Astrocyte of the spinal cord (primary cell): ENCODE results near the gene CDH15.

Experiments used
- DNase-seq: peaks from one replicate; pipeline ENCODE4 v3.0.0; 2011; ENCODE audit warnings: low read depth, low spot score
- H3K4me3 ChIP-seq: 2 replicates; pipeline ENCODE4 v1.5.1; 2011; ENCODE audit warnings: low read depth, mild to moderate bottlenecking, low read length, moderate library complexity
- in situ Hi-C: cut with HindIII; loops from 2 replicates; pipeline ENCODE4 v1.10.0; 2017; ENCODE audit warnings: low sequenced_read_pairs
- TF ChIP-seq, protein P1 (sequence below): IDR thresholded peaks from 2 replicates; pipeline ENCODE4 v1.5.1; 2012; ENCODE audit warnings: low read depth, mild to moderate bottlenecking, low read length, inconsistent platforms

CDH15 gene, protein sequence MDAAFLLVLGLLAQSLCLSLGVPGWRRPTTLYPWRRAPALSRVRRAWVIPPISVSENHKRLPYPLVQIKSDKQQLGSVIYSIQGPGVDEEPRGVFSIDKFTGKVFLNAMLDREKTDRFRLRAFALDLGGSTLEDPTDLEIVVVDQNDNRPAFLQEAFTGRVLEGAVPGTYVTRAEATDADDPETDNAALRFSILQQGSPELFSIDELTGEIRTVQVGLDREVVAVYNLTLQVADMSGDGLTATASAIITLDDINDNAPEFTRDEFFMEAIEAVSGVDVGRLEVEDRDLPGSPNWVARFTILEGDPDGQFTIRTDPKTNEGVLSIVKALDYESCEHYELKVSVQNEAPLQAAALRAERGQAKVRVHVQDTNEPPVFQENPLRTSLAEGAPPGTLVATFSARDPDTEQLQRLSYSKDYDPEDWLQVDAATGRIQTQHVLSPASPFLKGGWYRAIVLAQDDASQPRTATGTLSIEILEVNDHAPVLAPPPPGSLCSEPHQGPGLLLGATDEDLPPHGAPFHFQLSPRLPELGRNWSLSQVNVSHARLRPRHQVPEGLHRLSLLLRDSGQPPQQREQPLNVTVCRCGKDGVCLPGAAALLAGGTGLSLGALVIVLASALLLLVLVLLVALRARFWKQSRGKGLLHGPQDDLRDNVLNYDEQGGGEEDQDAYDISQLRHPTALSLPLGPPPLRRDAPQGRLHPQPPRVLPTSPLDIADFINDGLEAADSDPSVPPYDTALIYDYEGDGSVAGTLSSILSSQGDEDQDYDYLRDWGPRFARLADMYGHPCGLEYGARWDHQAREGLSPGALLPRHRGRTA

DNA sequence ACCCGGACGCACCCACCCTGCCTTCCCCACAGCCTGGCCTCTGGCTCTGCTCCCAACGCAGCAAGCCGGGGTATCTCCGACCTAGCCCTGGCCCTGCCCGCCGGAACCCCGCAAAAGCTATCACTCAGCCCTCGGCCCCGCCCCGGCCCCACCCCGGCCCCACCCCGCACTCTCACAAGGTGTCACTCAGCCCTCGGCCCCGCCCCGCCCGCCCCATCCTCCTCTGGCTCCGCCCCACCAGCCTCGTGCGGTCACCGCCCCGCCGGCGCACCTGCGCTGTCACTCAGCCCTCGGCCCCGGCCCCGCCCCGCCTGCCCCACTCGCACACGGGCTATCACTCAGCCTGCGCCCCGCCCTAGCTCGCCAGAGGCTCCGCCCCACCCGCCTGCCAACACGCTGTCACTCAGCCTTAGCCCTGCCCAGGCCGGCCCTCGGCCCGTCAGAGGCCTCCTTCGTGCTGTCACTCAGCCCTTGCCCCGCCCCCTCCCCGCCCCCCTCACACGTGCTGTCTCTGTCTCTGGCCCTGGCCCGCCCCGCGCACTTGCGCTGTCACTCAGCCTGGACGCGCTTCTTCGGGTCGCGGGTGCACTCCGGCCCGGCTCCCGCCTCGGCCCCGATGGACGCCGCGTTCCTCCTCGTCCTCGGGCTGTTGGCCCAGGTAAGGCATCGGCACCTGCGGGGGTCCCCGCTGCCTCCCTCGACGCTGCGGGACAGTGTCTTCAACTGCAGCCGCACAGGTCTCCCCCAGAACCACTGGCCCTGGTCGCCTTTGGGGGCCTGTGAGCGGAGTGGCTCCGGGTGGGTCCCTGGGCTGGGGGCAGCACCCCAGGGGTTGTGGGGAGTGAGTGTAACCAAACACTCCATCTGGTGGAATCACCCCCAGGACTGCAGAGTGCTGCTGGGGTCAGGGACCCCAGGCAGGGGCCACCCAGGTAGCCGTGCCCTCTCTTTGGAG is at the start of gene CDH15:
Gene CDH15, plus strand, starts transcription at position 533 of the 955 bp plus-strand sequence. Its CDS starts 84 bp downstream, at position 617.
- in situ Hi-C loops = no loop called here
- TF ChIP-seq, protein P1, sequence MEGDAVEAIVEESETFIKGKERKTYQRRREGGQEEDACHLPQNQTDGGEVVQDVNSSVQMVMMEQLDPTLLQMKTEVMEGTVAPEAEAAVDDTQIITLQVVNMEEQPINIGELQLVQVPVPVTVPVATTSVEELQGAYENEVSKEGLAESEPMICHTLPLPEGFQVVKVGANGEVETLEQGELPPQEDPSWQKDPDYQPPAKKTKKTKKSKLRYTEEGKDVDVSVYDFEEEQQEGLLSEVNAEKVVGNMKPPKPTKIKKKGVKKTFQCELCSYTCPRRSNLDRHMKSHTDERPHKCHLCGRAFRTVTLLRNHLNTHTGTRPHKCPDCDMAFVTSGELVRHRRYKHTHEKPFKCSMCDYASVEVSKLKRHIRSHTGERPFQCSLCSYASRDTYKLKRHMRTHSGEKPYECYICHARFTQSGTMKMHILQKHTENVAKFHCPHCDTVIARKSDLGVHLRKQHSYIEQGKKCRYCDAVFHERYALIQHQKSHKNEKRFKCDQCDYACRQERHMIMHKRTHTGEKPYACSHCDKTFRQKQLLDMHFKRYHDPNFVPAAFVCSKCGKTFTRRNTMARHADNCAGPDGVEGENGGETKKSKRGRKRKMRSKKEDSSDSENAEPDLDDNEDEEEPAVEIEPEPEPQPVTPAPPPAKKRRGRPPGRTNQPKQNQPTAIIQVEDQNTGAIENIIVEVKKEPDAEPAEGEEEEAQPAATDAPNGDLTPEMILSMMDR = no peak
- H3K4me3 ChIP-seq = no peak within 1 kb of the TSS
- DNase-seq = peak; percentile 80

DNA sequence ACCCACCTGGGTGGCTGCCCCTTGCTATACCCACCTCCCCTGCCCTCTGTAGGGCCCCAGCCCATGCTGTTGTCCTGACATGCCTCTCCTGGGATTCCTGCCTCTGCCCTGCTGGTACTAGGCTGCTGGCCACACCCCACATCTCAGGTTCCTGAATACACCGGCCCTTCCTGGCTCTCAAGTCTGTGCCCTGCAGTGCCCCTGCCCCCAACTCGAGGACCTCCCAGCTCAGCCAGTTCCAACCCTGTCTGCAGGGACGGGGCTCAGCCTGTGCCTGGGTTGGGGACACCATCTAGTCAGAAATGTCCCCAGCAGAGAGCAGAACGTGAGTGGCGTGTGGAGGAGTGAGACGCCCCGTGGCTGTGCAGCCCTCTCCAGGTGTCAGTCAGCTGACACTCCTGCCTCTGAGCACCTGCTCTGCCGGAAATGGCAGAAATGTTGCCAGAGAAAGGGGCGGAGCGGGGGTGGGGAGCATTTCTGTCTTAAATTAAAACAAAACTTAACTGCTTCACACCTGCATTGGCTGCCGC is 49.2 kb upstream of the CDH15 start:
- in situ Hi-C loops = no loop called here
- DNase-seq = no peak
- TF ChIP-seq, protein P1 = no peak
- H3K4me3 ChIP-seq = no peak overlapping the region

DNA sequence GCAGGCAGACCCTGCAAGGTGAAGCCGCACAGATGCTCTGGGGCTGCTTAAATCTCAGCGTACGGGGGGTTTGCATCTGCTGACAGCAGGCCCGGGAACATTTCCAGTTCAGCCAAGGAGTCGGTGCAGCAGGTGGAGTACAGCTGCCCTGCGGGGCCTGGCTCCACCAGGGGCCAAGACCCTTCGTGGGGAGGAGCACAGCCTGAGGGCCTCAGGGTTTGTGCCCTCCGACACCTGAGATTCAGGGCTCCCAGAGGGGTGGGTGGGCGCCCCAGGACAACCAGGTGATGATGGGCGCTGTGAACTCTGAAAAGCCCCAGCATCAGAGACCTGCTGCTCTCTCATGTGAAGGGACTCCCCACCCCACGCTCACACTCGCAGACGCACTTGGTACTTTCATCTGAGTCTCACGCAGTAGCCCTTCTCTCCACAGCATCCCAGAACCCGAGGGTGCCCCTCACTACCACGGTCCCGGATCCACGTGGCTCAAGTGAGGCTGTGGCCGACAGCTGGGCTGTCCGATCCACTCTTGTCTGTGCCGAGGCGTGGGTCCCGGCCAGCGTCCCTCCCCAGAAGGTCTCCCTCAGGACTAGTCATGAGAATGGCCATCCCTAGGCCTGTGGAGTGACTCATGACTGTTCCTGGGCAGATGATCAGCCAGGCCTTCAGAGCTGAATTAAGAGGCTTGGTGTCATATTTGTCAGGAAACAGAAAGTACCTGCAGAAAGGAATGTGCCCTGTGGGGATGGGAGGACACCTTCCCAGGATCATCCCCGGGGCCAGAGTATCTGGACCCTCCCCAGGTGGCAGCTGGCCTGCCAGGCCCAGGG is 48.3 kb upstream of the CDH15 start:
- in situ Hi-C loops = no loop called here
- DNase-seq = no peak
- H3K4me3 ChIP-seq = no peak overlapping the region
- TF ChIP-seq, protein P1 = no peak

DNA sequence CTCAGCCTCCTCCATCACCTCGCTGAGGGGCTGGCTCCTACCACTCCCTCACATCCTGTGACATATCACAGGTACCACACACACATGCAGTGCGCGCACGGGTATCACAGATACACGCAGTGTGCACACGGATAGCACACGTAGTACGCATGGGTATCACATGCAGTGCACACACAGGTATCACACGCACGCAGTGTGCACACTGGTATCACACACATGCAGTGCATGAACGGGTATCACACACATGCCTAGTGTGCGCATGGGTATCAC is 47.8 kb upstream of the CDH15 start:
- TF ChIP-seq, protein P1 = no peak
- in situ Hi-C loops = no loop called here
- no peak overlapping the region for H3K4me3 ChIP-seq
- DNase-seq = no peak

DNA sequence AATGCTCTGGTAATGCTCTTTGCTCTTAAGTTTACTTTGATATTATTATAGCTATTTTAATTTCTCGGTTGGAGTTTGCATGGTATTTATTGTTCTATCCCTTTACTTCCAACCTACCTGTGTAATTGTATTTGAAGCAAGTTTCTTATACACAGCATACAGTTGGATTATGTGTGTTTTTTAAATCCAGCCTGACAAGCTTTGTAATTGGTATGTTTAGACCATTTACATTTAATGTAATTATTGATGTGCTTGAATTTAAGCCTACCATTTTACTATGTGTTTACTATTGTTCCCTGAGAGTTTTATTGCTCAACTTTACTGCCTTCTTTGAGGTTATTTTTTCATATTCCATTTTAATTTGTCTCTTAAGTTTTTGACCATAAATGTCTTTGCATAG is 42.2 kb upstream of the CDH15 start:
- TF ChIP-seq, protein P1 = no peak
- no peak overlapping the region for H3K4me3 ChIP-seq
- no peak for DNase-seq
- in situ Hi-C loops = no loop called here
